Stimulated activated CD4-positive, alpha-beta T cell treated with anti-CD3 and anti-CD28 coated beads, Interleukin-1b, Interleukin-23, amount 100 ng/mL, for 4 hours (primary cell): ENCODE results near the gene SH3GL2.

Source experiments
- DNase-seq, 2 donors: peaks; one replicate each; pipeline ENCODE4 v3.0.0-alpha.2; 2020; ENCODE audit warnings: low read depth in 2 of 2

Gene SH3GL2

DNA sequence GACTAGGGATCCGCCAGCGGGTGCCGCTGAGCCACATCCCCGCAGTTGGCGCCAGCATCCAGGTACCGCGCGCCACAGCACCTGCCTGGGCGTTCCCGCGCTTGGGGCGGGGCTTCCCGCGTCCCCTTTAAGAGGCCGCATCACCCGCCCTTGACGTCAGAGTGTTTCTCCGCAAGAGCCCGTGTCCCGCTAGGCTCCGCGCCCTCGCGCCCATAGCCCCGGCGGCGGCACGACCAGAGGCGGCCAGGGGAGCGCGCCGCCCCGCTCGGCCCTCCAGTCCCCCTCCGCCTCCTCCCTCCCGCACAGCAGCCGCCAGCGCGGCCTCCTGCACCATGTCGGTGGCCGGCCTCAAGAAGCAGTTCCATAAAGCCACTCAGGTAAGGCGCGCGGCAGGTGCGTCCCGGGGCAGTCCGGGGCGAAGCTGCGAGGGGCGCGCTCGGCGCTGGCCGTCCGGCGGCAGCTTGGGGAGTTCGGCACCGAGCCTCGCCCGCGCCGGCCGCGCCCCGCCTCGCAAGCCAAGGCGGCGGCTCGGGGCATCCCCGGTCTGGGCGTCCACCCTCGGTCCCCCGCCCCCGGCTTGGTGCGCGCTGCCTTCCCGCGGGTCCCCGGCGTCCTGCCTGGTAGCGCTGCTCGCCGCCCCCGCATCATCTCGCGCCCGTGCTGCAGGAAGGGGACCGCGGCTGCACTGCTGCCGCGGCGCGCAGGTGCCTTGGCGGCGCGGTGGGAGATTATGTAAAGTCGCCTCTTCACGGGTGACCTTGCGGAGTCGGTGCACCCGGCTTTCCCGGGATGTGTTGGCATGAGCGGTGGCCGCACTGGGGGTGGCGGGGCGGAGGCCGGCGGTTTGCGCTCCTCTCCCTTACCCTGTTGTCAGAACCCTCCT is at the start of gene SH3GL2:
TSS of gene SH3GL2 (plus strand) at position 156 of the 883 bp plus-strand sequence.
- DNase-seq = no peak

- DNase-seq = no peak
These were observed 47.1 kb upstream of the SH3GL2 start for GRCh38 chr9:17531642-17532254.

DNA sequence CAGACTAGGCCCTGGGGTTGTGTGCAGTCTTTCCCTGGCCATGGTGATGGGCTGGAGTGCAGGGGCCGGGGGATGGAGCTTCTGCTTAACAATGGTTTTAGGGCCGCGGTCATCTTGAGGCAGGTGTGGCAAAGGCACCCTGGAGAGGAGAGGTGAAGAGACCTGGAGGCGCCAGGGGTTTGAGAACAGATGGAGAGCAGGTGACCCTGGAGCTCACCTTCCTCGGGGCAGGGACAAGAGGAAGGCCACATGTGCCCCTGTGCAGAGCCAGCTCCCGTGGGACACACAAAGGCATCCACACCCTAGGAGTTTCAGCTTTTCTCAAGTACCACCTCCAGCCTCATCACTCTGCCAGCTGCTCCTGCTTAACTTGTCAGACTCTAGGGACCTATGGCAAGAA is 46.4 kb upstream of the SH3GL2 start:
- DNase-seq = no peak

DNA sequence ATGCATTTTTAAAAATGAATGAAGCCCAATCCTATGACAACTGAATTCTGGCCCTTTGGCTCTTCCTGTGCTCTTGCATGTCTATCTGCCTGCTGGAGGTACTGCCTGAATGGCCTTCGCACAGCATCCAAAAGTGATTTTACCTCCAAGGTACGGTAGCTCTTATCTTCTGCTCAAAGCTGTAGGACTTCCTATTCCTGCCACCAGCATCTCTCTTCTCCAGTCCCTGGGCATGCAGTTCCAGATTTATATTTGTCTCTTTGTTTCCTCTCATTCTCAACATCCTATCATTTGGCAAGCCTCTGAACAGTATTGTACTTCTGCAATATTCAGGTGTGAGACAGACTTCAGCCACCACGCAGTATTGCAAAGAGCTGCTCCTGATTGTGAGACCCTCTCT is 43.7 kb upstream of the SH3GL2 start:
- DNase-seq = no peak

DNA sequence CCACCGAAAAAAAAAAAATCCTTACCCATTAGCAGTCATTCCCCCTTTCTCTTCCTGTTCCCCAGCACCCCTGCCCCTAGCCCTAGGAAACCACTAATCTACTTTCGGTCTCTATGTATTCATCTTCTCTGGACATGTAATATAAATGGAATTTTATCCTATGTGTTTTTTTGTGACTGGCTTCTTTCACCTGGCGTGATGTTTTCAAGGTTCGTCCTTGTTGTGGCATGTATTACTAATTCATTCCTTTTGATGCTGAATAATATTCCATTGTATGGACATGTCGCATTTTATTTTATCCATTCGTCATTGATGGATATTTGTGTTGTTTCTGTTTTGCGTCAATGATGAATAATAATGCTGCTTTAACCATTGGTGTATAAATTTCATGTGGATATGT is 42.8 kb upstream of the SH3GL2 start:
- no peak for DNase-seq

DNA sequence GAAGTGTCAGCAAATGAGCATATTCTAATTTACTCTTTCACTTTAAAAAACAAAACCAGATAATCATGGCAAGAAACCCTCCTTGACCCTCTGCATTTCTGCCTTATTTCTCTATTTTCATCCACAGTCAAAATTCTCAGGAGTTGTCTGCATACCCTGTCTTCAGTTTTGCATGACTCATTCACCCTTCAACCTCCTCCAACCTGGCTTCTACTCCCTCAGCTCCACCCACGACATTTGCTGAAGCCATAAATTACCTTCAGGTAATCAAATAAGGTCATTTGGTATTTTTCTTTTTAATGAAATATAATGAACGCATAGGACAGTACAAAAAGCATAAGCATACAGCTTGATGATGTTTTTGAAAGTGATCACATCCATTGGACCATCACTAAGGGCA is 27.8 kb upstream of the SH3GL2 start:
- no peak for DNase-seq

GRCh38 chr9:17555362-17556054 is 23.4 kb upstream of the SH3GL2 start:
- no peak for DNase-seq

DNA sequence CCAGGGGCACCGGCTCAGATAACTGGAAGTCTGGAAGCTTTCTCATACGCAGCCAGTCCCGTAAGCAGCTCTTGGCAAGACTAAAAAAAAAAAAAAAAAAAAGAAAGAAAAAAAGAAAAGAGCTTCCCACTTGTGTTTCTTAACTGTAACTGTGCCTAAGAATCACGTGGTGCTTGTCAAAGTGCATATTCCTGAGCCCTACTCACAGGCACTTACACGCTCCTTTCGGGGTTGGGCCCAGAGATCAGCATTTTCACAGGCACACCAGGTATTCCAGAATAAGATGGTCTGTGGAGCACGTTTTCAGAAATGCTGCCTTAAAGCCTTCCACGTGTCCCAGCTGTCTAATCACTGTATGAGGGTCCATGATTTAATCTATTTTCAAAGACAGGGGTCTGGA is 22.6 kb upstream of the SH3GL2 start:
- no peak for DNase-seq

GRCh38 chr9:17556935-17557334 is 21.9 kb upstream of the SH3GL2 start:
- no peak for DNase-seq

DNA sequence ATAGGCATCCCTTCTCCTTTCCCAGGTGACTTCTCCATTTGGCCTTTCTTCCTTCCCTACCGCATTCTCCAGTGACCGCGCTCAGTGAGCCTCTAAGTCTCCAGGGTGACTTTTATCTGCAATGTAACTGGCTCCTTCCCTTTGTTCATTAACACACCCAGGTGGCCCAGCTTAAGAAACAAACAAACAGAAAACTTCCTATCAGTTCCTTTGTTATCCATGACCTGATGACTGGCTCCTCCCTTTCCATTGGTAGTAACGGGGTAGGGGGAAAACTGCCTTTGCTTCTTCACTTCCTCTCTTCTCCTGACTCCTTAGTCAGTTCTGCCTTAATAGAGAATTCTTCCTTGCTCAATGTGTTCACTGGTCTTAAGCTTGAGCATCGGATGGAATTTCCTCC is 7.0 kb upstream of the SH3GL2 start:
- no peak for DNase-seq

DNA sequence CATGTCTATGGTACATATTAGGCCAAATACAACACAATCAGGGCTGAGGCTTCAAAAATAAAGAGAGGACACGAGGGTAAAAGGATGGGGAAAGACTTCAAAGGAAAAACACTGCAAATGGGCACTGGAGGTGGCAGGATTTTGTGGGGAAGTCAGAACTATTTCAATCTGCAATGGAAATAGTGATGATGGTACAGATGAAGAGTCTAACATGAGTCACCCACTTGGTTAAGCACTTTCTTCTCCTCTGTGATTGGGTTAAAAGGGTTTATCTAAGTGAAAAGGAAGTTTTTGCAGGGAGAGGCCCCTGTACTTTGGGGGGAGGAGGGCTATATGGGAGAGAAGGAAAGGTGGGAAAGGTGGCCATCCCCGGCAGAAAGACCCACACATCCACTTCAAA is 4.5 kb upstream of the SH3GL2 start:
- no peak for DNase-seq

- DNase-seq = no peak
These were observed 322 bp upstream of the SH3GL2 start for GRCh38 chr9:17578577-17578910.

DNA sequence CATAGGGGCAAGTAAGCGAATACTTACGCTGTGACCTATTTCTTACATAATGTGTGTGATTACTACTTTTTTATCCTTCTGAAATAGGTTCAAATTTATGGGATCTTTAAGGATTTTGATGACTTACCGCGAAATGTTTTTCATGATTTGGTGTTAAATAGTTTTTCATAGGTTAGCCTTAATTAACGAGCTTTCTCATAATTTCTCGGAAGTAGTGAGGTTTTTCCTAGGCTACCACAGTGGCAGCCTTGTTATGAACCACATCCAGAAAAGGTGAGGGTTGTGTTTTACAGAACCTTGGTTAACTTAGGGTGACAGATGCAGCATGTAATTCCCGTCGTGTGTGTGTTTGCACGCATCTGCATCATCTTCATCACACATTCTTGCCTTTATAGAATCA is 1.3 kb downstream of the SH3GL2 start:
- no peak for DNase-seq

DNA sequence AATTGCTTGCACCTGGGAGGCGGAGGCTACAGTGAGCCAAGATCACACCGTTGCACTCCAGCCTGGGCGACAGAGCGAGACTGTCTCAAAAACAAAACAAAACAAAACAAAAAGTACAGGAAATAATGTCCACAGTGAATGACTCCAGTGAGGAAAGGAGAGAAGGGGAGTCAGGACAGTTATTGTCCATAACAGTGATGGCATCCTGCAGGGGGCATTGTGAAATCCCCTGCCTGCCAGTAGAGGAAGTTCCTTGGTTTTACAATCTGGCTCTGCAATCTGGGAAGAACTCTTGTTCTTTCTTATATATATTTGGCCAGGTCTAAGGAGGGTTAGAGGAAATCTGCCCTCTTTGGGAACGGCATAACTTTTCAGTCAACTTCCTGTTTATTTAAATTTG is 8.2 kb downstream of the SH3GL2 start:
- DNase-seq = no peak

- no peak for DNase-seq
These were observed 9.5 kb downstream of the SH3GL2 start for GRCh38 chr9:17588395-17588794.

GRCh38 chr9:17588941-17589340 is 10.1 kb downstream of the SH3GL2 start:
- DNase-seq = no peak

DNA sequence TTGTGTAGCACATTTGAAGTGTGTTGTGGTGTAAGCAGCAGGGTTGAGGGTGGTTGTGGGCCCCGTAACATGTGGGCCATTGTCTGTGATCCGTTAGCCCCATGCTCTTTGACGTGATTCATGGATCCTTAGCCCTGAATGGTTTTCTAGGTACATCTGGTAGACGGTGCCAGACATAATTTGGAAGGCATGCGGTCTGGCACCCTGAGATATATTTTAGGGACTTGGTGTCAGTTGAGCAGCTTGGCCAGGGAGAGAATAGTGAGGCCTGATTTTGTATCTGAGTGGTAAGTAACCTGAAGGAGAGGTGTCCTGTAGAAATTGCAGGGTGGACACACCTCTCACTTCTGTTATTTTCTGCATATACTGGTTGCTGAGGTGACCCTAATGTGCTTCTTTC is 10.9 kb downstream of the SH3GL2 start:
- DNase-seq = no peak

- DNase-seq = no peak
These were observed 16.1 kb downstream of the SH3GL2 start for GRCh38 chr9:17594961-17595360.

DNA sequence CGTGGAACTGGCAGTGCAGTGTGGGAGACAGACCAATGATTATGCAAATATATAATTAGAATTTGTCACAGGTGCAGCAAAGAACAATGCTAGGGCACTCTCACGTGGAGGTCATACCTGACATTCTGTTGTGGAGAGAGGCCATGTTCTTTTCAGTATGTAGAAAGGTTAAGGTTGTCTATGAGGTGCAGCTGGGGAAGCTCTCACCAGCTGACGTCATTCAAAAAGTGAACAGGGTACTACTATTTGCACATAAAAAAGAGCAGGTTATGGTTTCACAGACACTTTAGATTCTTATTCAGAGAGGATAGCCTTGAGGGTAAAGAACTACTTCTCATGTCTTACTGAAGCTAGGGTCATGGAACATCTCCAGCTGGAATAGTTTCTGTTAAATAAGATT is 19.1 kb downstream of the SH3GL2 start:
- DNase-seq = no peak

DNA sequence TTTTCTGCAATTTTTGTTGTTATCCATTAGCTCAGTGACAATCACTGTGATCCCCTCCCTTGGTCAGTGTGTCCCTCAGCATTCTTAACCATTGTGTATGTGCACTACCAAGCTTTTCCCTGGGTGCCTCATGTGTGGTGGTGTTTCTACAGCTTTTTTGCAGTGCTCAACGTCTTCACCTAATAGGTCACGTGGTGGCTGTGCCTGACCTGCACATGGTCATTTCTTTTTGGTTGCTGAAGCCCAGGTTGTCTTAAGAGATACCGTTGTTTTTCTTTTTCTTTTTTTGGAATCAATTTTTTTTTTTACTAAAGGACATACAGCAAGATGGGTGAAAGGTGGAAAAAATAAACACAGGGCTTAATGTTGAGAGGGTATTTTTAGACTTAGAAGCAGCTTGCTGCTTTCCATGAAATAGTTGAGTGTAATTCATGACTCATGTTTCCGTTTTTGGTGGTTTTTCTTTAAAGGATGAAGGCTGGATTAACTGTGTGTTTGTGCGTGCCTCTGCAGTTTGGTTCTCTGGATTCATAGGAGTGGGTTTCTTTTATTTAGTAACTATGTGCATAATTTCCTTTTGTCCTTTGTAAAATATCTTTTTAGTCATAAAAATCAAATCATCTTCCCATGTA is 22.2 kb downstream of the SH3GL2 start:
- no peak for DNase-seq

GRCh38 chr9:17604556-17604955 is 25.7 kb downstream of the SH3GL2 start:
- no peak for DNase-seq

GRCh38 chr9:17609312-17610005 is 30.6 kb downstream of the SH3GL2 start:
- no peak for DNase-seq
